OCI-LY1 (cell line): ENCODE data around the gene CYYR1.

ENCODE experiments used
- H2AFZ ChIP-seq: fragments of 200-600 bp; sonication (generic), shearing (Covaris generic); 2 replicates; pipeline ENCODE4 v1.6.0; 2014; ENCODE audit warnings: antibody characterized with exemption, mild to moderate bottlenecking, low read length
- H3F3A ChIP-seq: fragments of 200-600 bp; sonication (generic), shearing (Covaris generic); 2 replicates; pipeline ENCODE4 v1.6.0; 2014; ENCODE audit warnings: mild to moderate bottlenecking, antibody characterized with exemption, low read length, moderate library complexity; ENCODE audit not compliant: insufficient read depth
- H3K27ac ChIP-seq: fragments of 200-600 bp; sonication (generic); 2 replicates; pipeline ENCODE4 v1.5.1; 2014; ENCODE audit warnings: low read length, mixed run types, mild to moderate bottlenecking, low read depth; ENCODE audit not compliant: poor library complexity, severe bottlenecking
- H3K27me3 ChIP-seq: fragments of 200-600 bp; sonication (generic); 2 replicates; pipeline ENCODE4 v1.6.0; 2014; ENCODE audit warnings: antibody characterized with exemption, mild to moderate bottlenecking, low read length, moderate library complexity; ENCODE audit not compliant: insufficient read depth
- H3K36me3 ChIP-seq: fragments of 200-600 bp; sonication (generic); 2 replicates; pipeline ENCODE4 v1.6.1; 2014; ENCODE audit warnings: mild to moderate bottlenecking, antibody characterized with exemption, low read length, moderate library complexity, mixed read lengths; ENCODE audit not compliant: insufficient read depth
- H3K4me1 ChIP-seq: fragments of 200-600 bp; sonication (generic); 2 replicates; pipeline ENCODE4 v1.5.1; 2014; ENCODE audit warnings: mild to moderate bottlenecking, low read length, moderate library complexity; ENCODE audit not compliant: insufficient read depth, severe bottlenecking
- H3K4me2 ChIP-seq: fragments of 200-600 bp; sonication (generic), shearing (Covaris generic); 2 replicates; pipeline ENCODE4 v1.6.1; 2014; ENCODE audit warnings: low read length
- H3K4me3 ChIP-seq: fragments of 200-600 bp; sonication (generic); 2 replicates; pipeline ENCODE4 v1.5.1; 2014; ENCODE audit warnings: low read length, low read depth, mild to moderate bottlenecking, mixed read lengths; ENCODE audit not compliant: poor library complexity, severe bottlenecking
- H3K79me2 ChIP-seq: fragments of 200-600 bp; shearing (Covaris generic); 2 replicates; pipeline ENCODE4 v1.6.1; 2016; ENCODE audit warnings: mixed run types, low read length, mixed read lengths; ENCODE audit not compliant: insufficient read depth
- H3K9ac ChIP-seq: fragments of 200-600 bp; sonication (generic), shearing (Covaris generic); 2 replicates; pipeline ENCODE4 v1.6.1; 2014; ENCODE audit warnings: mild to moderate bottlenecking, low read length, mixed read lengths
- H3K9me2 ChIP-seq: fragments of 200-600 bp; sonication (generic), shearing (Covaris generic); 2 replicates; pipeline ENCODE4 v1.6.1; 2014; ENCODE audit warnings: low read depth, mild to moderate bottlenecking, low read length, mixed read lengths
- H3K9me3 ChIP-seq: fragments of 200-600 bp; shearing (Covaris generic); 2 replicates; pipeline ENCODE4 v1.6.1; 2014; ENCODE audit warnings: low read length, mixed read lengths
- H4K20me1 ChIP-seq: fragments of 200-600 bp; sonication (generic), shearing (Covaris generic); 2 replicates; pipeline ENCODE4 v1.6.0; 2016; ENCODE audit warnings: mild to moderate bottlenecking, low read length; ENCODE audit not compliant: insufficient read depth
- CTCF ChIP-seq: fragments of 200-600 bp; sonication (generic), shearing (Covaris generic); IDR thresholded peaks from 2 replicates; pipeline ENCODE4 v1.5.1; 2017; ENCODE audit warnings: mild to moderate bottlenecking, antibody characterized with exemption, low read length, moderate library complexity, mixed read lengths
- EZH2 ChIP-seq: fragments of 200-600 bp; sonication (generic), shearing (Covaris generic); IDR thresholded peaks from 2 replicates; pipeline ENCODE4 v1.8.0; 2017; ENCODE audit warnings: borderline replicate concordance, mixed run types, mild to moderate bottlenecking, antibody characterized with exemption, low read length, moderate library complexity, mixed read lengths

CYYR1 gene

GRCh38 chr21:26453267-26453666 is 119.8 kb downstream of the CYYR1 start:
- TF ChIP-seq CTCF (no peak), EZH2 (no peak)
- Histone ChIP-seq H3K27me3 (no peaks in the 10 kb centered on the region), H3K9ac (no peak overlapping the region), H3K9me2 (no peaks in the 10 kb centered on the region), H3K4me1 (no peaks in the 10 kb centered on the region), H3K36me3 (no peaks in the 10 kb centered on the region), H3K79me2 (no peaks in the 10 kb centered on the region), H3F3A (no peaks in the 10 kb centered on the region), H3K4me2 (no peak overlapping the region), H3K27ac (no peak overlapping the region), H3K4me3 (no peak overlapping the region), H3K9me3 (no peaks in the 10 kb centered on the region), H4K20me1 (no peaks in the 10 kb centered on the region), H2AFZ (no peak overlapping the region)

GRCh38 chr21:26451081-26451740 is 121.9 kb downstream of the CYYR1 start:
- no peaks in the 10 kb centered on the region for H3K79me2 ChIP-seq
- H3K4me2 ChIP-seq, result no peak overlapping the region
- H3K9me2 ChIP-seq, result no peaks in the 10 kb centered on the region
- H2AFZ ChIP-seq, result no peak overlapping the region
- no peaks in the 10 kb centered on the region for H3K27me3 ChIP-seq
- peaks cover 3% of the 10 kb centered on the region for H3K4me1 ChIP-seq
- H3K9ac ChIP-seq, result no peak overlapping the region
- no peaks in the 10 kb centered on the region for H3K9me3 ChIP-seq
- H3K36me3 ChIP-seq, result no peaks in the 10 kb centered on the region
- no peak for TF ChIP-seq EZH2
- TF ChIP-seq CTCF, result no peak
- H4K20me1 ChIP-seq, result no peaks in the 10 kb centered on the region
- no peak overlapping the region for H3K27ac ChIP-seq
- no peaks in the 10 kb centered on the region for H3F3A ChIP-seq
- H3K4me3 ChIP-seq, result no peak overlapping the region

DNA sequence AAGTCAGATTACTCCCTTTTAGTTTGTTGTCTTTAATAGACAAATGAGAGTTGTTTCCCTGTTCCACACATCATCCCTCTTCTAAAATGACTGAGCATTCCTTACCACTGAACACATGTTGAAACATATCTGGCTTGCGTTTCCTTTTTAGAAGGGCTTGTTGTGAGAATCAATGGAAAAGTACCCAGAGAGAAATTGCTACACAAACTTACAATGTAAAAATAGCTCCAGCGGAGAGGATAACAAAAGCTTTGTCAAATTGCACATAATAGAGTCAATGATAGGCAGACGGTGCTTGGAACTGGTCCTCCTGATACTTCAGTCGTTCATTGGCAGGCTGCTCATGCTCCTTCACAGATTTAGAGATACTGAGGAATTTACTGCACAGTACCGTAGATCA is 123.9 kb downstream of the CYYR1 start:
- Histone ChIP-seq H4K20me1 (no peaks in the 10 kb centered on the region), H3F3A (no peaks in the 10 kb centered on the region), H3K9me2 (no peaks in the 10 kb centered on the region), H3K4me2 (no peak overlapping the region), H3K9me3 (no peaks in the 10 kb centered on the region), H2AFZ (no peak overlapping the region), H3K36me3 (no peaks in the 10 kb centered on the region), H3K27me3 (no peaks in the 10 kb centered on the region), H3K4me3 (no peak overlapping the region), H3K79me2 (no peaks in the 10 kb centered on the region), H3K9ac (no peak overlapping the region), H3K4me1 (peaks cover 3% of the 10 kb centered on the region), H3K27ac (no peak overlapping the region)
- TF ChIP-seq EZH2 (no peak), CTCF (no peak)
